Mesendoderm (in vitro differentiated cells): Measurements from ENCODE around the gene OVOL1.
"Not testable (repeated sequence)": the region's sequence is repeated elsewhere in the genome, so short reads cannot be mapped to it uniquely, and the experiment has no call there.

ENCODE experiments used
- DNase-seq: peaks from one replicate; pipeline ENCODE4 v3.0.0; 2013
- H2AK5ac ChIP-seq: 2 replicates; pipeline ENCODE4 v1.6.1; 2013; ENCODE audit warnings: low read length, inconsistent platforms
- H2BK120ac ChIP-seq: 2 replicates; pipeline ENCODE4 v1.6.1; 2013; ENCODE audit warnings: low read depth, mild to moderate bottlenecking, low read length, moderate library complexity, mixed read lengths
- H2BK15ac ChIP-seq: replicated peaks from 2 replicates; pipeline ENCODE4 v1.6.1; 2013; ENCODE audit warnings: low read depth, mild to moderate bottlenecking, moderate library complexity
- H2BK5ac ChIP-seq: 2 replicates; pipeline ENCODE4 v1.6.1; 2013; ENCODE audit warnings: low read length, inconsistent platforms
- H3K18ac ChIP-seq: 2 replicates; pipeline ENCODE4 v1.6.1; 2013; ENCODE audit warnings: mild to moderate bottlenecking, low read length, mixed read lengths
- H3K23ac ChIP-seq: one replicate; pipeline ENCODE4 v1.6.1; 2013; ENCODE audit warnings: low read length
- H3K27ac ChIP-seq: 2 replicates; pipeline ENCODE4 v1.5.1; 2013; ENCODE audit warnings: low read depth, mild to moderate bottlenecking, inconsistent platforms, low read length, moderate library complexity
- H3K27me3 ChIP-seq: 2 replicates; pipeline ENCODE4 v1.6.1; 2013; ENCODE audit warnings: low read length, control low read depth, mild to moderate bottlenecking, inconsistent platforms; ENCODE audit not compliant: insufficient read depth, poor library complexity
- H3K36me3 ChIP-seq: 2 replicates; pipeline ENCODE4 v1.6.1; 2013; ENCODE audit warnings: low read length, inconsistent platforms; ENCODE audit not compliant: control insufficient read depth, insufficient read depth
- H3K4ac ChIP-seq: one replicate; pipeline ENCODE4 v1.6.1; 2013; ENCODE audit warnings: low read depth, mild to moderate bottlenecking, low read length, moderate library complexity
- H3K4me1 ChIP-seq: 2 replicates; pipeline ENCODE4 v1.6.1; 2013; ENCODE audit warnings: low read depth, low read length, inconsistent platforms; ENCODE audit not compliant: control insufficient read depth
- H3K4me2 ChIP-seq: 2 replicates; pipeline ENCODE4 v1.6.1; 2013; ENCODE audit warnings: low read length
- H3K4me3 ChIP-seq: 2 replicates; pipeline ENCODE4 v1.5.1; 2013; ENCODE audit warnings: mild to moderate bottlenecking, low read length
- H3K56ac ChIP-seq: one replicate; pipeline ENCODE4 v1.6.1; 2013; ENCODE audit warnings: low read length
- H3K79me1 ChIP-seq: 2 replicates; pipeline ENCODE4 v1.6.1; 2013; ENCODE audit warnings: low read length, inconsistent platforms
- H3K79me2 ChIP-seq: 2 replicates; pipeline ENCODE4 v1.6.1; 2013; ENCODE audit warnings: mild to moderate bottlenecking, low read length; ENCODE audit not compliant: control insufficient read depth, insufficient read depth
- H3K9ac ChIP-seq: 2 replicates; pipeline ENCODE4 v1.6.1; 2013; ENCODE audit warnings: low read length, inconsistent platforms
- H4K5ac ChIP-seq: one replicate; pipeline ENCODE4 v1.6.1; 2013; ENCODE audit warnings: low read length
- H4K8ac ChIP-seq: one replicate; pipeline ENCODE4 v1.6.1; 2013; ENCODE audit warnings: low read depth, mild to moderate bottlenecking, control low read depth, low read length, moderate library complexity
- WGBS: extraction: QIAGEN DNeasy Blood & Tissue Kit; methylation state at CpG from one replicate; pipeline ENCODE4 v1.1.7; 2013; ENCODE audit warnings: low lambda C conversion rate, missing lambda C conversion rate; ENCODE audit not compliant: insufficient coverage; ENCODE audit errors: extremely low coverage; 5-methylcytosine and 5-hydroxymethylcytosine counted together

The OVOL1 gene

DNA sequence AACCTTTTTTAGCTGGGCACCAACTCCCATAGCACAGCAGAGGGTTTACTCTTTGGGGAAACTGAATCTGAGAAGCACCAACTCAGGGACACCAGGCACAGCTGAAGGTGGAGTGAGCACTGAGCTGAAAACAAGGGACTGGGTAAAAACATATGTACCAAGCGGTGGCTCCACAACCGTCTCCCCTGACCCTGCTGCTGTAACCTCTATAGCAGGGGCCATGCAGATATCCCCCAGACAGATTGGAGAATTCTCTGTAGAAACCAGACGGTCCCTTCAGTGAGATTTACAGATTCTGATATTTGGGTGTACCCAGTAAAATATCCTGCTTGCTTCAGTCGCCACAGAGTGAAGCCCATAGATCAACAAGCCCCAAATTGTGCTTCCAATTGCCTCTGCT, 42.6 kb downstream of the OVOL1 start:
- Histone ChIP-seq H3K4me1 (peaks cover 5% of the 10 kb centered on the region), H3K23ac (no peak overlapping the region), H3K79me2 (no peaks in the 10 kb centered on the region), H2AK5ac (no peak overlapping the region), H3K4me2 (no peak overlapping the region), H3K4me3 (no peak overlapping the region), H3K4ac (no peak overlapping the region), H3K36me3 (no peaks in the 10 kb centered on the region), H3K79me1 (peaks cover 3% of the 10 kb centered on the region), H3K56ac (no peak overlapping the region), H3K27ac (no peak overlapping the region), H4K5ac (no peak overlapping the region), H2BK15ac (no peak overlapping the region), H3K18ac (no peak overlapping the region), H2BK120ac (no peak overlapping the region), H4K8ac (no peak overlapping the region), H3K27me3 (no peaks in the 10 kb centered on the region), H2BK5ac (no peak overlapping the region), H3K9ac (no peak overlapping the region)
- no peak for DNase-seq
- no CpG with 5 or more reads among the region's 4 CpGs for WGBS

DNA sequence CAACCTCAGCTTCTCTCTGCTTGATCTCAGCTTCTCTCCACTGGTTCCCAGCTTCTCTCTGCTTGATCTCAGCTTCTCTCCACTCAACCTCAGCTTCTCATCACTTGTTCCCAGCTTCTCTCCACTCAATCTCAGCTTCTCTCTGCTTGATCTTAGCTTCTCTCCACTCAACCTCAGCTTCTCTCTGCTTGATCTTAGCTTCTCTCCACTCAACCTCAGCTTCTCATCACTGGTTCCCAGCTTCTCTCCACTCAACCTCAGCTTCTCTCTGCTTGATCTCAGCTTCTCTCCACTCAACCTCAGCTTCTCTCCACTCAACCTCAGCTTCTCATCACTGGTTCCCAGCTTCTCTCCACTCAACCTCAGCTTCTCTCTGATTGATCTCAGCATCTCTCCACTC, 45.4 kb downstream of the OVOL1 start:
- H2BK5ac ChIP-seq, H3K79me2 ChIP-seq, H4K5ac ChIP-seq, H3K23ac ChIP-seq, H3K4me3 ChIP-seq, H3K4me2 ChIP-seq, H3K27me3 ChIP-seq, H3K36me3 ChIP-seq, H2BK15ac ChIP-seq, H3K56ac ChIP-seq, H3K18ac ChIP-seq, H2AK5ac ChIP-seq, DNase-seq, H3K4ac ChIP-seq, H2BK120ac ChIP-seq, H4K8ac ChIP-seq, H3K79me1 ChIP-seq, H3K27ac ChIP-seq, H3K9ac ChIP-seq, H3K4me1 ChIP-seq: not testable (repeated sequence)

DNA sequence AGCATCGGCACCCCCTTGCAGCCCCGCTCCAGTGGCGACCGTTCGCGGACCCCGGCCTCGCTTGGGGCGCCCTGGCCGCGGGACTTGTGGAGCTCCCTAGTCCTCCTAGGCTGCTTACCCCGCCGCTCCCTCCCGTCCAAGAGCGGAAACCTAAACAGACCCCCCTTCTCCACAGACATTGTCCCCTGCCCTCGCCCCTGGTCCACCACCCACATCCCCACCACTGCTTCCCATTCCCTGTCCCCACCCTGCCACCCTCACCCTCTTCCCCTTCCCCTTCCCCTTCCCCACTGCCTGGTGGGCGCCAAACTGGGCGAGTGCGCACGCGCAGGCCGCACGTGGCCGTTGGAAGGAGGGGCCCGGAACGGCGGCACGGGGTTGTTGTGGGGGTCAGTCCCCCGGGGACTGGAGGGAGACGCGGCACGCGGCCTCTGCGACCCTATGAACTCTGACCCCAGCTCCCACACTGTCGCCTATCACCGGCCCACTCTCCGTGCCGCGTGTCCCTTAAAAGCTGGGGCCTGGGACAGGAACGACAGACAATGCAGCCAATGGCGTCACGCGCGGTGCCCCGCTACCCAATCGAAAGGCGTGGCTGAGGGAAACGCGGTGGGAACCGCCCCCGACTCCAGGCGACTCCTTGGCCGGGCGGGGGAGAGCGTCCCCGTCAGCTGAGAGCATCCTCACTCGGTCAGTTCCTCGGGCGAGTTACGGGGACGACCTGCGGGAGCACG, 46.6 kb downstream of the OVOL1 start, which contains the start of gene SNX32:
SNX32 (plus strand) TSS at position 667 of the 734 bp plus-strand sequence. CDS start 103 bp downstream, outside the sequence.
- H4K8ac ChIP-seq: no peak within 1 kb of the TSS
- no peak within 1 kb of the TSS for H3K27ac ChIP-seq
- DNase-seq: peak; percentile 95
- H3K79me2 ChIP-seq: no peaks in the 10 kb centered on the region
- WGBS: no CpG with 5 or more reads among the region's 63 CpGs
- H3K23ac ChIP-seq: peak within 1 kb of the TSS; percentile 51
- H2AK5ac ChIP-seq: no peak within 1 kb of the TSS
- H2BK5ac ChIP-seq: no peak within 1 kb of the TSS
- H3K4me1 ChIP-seq: peaks cover 6% of the 10 kb centered on the region
- H3K9ac ChIP-seq: peak within 1 kb of the TSS; percentile 72
- peaks cover 4% of the 10 kb centered on the region for H3K79me1 ChIP-seq
- H2BK120ac ChIP-seq: no peak within 1 kb of the TSS
- H3K4ac ChIP-seq: peak within 1 kb of the TSS; percentile 28
- peak within 1 kb of the TSS; percentile 5 for H3K18ac ChIP-seq
- peak within 1 kb of the TSS; percentile 94 for H3K56ac ChIP-seq
- no peaks in the 10 kb centered on the region for H3K27me3 ChIP-seq
- peak within 1 kb of the TSS; percentile 73 for H4K5ac ChIP-seq
- peak within 1 kb of the TSS; percentile 63 for H3K4me2 ChIP-seq
- peak within 1 kb of the TSS; percentile 48 for H3K4me3 ChIP-seq
- no peak within 1 kb of the TSS for H2BK15ac ChIP-seq
- no peaks in the 10 kb centered on the region for H3K36me3 ChIP-seq

DNA sequence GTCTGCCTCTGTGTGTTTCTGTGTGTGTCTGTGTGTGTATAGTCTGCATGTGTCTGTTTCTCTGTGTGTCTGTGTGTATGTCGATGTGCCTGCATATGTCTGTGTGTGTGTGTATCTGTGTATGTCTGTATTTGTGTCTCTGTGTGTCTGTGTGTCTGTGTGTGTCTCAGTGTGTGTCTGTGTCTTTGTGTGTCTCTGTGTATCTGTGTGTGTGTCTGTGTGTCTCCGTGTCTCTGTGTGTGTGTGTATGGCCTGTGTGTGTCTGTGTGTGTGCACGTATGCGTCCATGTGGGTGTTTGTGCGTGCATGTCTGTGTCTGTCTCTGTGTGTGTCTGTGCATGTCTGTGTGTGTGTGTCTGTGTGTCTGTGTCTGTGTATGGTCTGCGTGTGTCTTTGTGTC, 47.3 kb downstream of the OVOL1 start:
- Histone ChIP-seq H2BK15ac (no peak overlapping the region), H3K4me3 (peak overlapping the region; percentile 31), H2AK5ac (no peak overlapping the region), H3K27ac (no peak overlapping the region), H2BK120ac (no peak overlapping the region), H3K4me2 (peak overlapping the region; percentile 63), H3K18ac (no peak overlapping the region), H3K79me2 (no peaks in the 10 kb centered on the region), H3K79me1 (peaks cover 4% of the 10 kb centered on the region), H4K5ac (no peak overlapping the region), H4K8ac (no peak overlapping the region), H3K27me3 (no peaks in the 10 kb centered on the region), H3K9ac (peak overlapping the region; percentile 46), H2BK5ac (no peak overlapping the region), H3K4me1 (peaks cover 6% of the 10 kb centered on the region), H3K23ac (peak overlapping the region; percentile 51), H3K4ac (no peak overlapping the region), H3K56ac (peak overlapping the region; percentile 63), H3K36me3 (no peaks in the 10 kb centered on the region)
- no peak for DNase-seq
- WGBS: no CpG with 5 or more reads among the region's 6 CpGs

DNA sequence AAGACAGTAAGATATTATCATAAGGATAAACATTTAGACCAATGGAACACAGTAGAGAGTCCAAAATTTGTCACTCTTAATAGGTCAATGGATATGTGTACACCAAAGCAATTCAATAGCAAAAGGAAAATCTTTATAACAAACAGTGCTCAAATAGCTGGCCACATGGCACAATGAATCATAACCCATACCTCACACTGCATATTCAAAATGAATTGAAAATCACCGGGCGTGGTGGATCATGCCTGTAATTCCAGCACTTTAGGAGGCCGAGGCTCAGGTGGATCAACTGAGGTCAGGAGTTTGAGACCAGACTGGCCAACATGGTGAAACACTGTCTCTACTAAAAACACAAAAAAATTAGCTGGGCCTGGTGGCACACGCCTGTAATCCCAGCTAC, 55.3 kb downstream of the OVOL1 start:
- no CpG with 5 or more reads among the region's 4 CpGs for WGBS
- no peak overlapping the region for H2BK5ac ChIP-seq

DNA sequence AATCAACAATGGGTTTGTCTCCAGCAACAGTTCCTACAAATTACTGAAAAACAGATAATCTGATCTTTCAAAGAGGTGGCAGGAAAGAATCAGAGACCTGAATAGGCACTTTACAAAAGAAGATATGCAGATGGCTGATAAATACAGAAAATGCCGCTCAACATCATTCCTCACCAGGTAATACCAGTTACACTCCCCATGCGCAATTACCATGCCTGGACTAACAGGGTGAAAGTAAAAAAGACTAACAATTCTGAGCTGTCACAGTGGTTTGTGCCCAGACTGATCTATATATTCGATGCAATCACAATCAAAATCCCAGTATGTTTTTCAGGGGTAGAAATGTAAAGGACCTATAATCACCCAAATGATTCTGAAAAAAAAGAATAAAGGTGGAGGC, 56.9 kb downstream of the OVOL1 start:
- Histone ChIP-seq H3K27ac (no peak overlapping the region), H3K4me3 (no peak overlapping the region), H3K18ac (no peak overlapping the region), H3K4me1 (no peaks in the 10 kb centered on the region), H3K79me2 (no peaks in the 10 kb centered on the region), H4K5ac (no peak overlapping the region), H3K23ac (no peak overlapping the region), H2AK5ac (no peak overlapping the region), H2BK5ac (no peak overlapping the region), H4K8ac (no peak overlapping the region), H2BK15ac (no peak overlapping the region), H3K36me3 (no peaks in the 10 kb centered on the region), H3K56ac (no peak overlapping the region), H3K4ac (no peak overlapping the region), H3K4me2 (no peak overlapping the region), H2BK120ac (no peak overlapping the region), H3K79me1 (no peaks in the 10 kb centered on the region), H3K27me3 (no peaks in the 10 kb centered on the region), H3K9ac (no peak overlapping the region)
- no peak for DNase-seq
- no CpG with 5 or more reads among the region's 3 CpGs for WGBS

More for the DNA sequence above, 55.3 kb downstream of the OVOL1 start:
- Histone ChIP-seq H3K9ac (no peak overlapping the region), H3K4me1 (no peaks in the 10 kb centered on the region), H3K27me3 (no peaks in the 10 kb centered on the region), H3K79me1 (no peaks in the 10 kb centered on the region), H4K8ac (no peak overlapping the region), H3K27ac (no peak overlapping the region), H3K36me3 (no peaks in the 10 kb centered on the region), H3K4me2 (no peak overlapping the region), H3K23ac (no peak overlapping the region), H3K79me2 (no peaks in the 10 kb centered on the region), H3K18ac (no peak overlapping the region), H2BK15ac (no peak overlapping the region), H4K5ac (no peak overlapping the region), H3K4ac (no peak overlapping the region), H3K4me3 (no peak overlapping the region), H2BK120ac (no peak overlapping the region), H3K56ac (no peak overlapping the region), H2AK5ac (no peak overlapping the region)
- no peak for DNase-seq
